A549 (cell line): ENCODE results near the gene CDKN2D. TPM values are rescaled to one million over a fixed set of nuclear protein-coding genes. Genes with fewer than 3 reads are reported as not detected.

Experiments
- ATAC-seq, 2 experiments: fragments of 200-7000 bp in 1 of 2; fragments of >200 bp in 1 of 2; cut with Nextera tagmentation in 1 of 2; cut with Tn5 transposase in 1 of 2; 3 replicates each; pipeline versions ENCODE4 v1.8.0 to v1.9.1; 2018 to 2020; ENCODE audit warnings: mild to moderate bottlenecking in 1 of 2, moderate library complexity in 1 of 2
- CTCF ChIA-PET: fragments of 300-600 bp; sonication (Branson Sonifier 250); formaldehyde crosslinking; extraction: SDS; loops from one replicate; lab custom pipeline; 2021; ENCODE audit warnings: antibody characterized with exemption, inconsistent platforms; lab: Yijun Ruan, JAX
- POLR2A ChIA-PET: fragments of 350-600 bp; formaldehyde crosslinking; extraction: SDS; loops from one replicate; lab custom pipeline; 2021; ENCODE audit warnings: antibody characterized with exemption, inconsistent platforms; lab: Yijun Ruan, JAX
- DNase-seq, 2 experiments: peaks; one replicate each; pipeline versions ENCODE4 v3.0.0 to v3.0.0-alpha.2; 2011 to 2016; ENCODE audit warnings: low read depth in 1 of 2, low spot score in 1 of 2
- FAIRE-seq: peaks from 2 replicates; lab custom pipeline; 2011; peaks lifted over from hg19 to GRCh38; lab: Jason Lieb, UNC
- H3K27ac ChIP-seq, 2 experiments: fragments of >200 bp; sonication (Bioruptor Twin); formaldehyde crosslinking; 3 replicates each; pipeline ENCODE4 v1.5.1; 2016 to 2017
- H3K4me1 ChIP-seq: fragments of >200 bp; sonication (Bioruptor Twin); formaldehyde crosslinking; 3 replicates; pipeline ENCODE4 v1.6.1; 2016
- H3K4me2 ChIP-seq: fragments of >200 bp; sonication (Bioruptor Twin); formaldehyde crosslinking; 3 replicates; pipeline ENCODE4 v1.6.1; 2016
- H3K4me3 ChIP-seq: fragments of >200 bp; sonication (Bioruptor Twin); formaldehyde crosslinking; 3 replicates; pipeline ENCODE4 v1.5.1; 2016
- H3K9me3 ChIP-seq: fragments of >200 bp; sonication (Bioruptor Twin); formaldehyde crosslinking; 3 replicates; pipeline ENCODE4 v1.6.1; 2016
- ATOH8 ChIP-seq: fragments of 250-450 bp; sonication (Bioruptor Pico); IDR thresholded peaks from 2 replicates; pipeline ENCODE4 v1.5.0; 2020; ENCODE audit warnings: low read depth, mild to moderate bottlenecking, moderate library complexity
- CHD2 ChIP-seq: fragments of 150-350 bp; IDR thresholded peaks from 2 replicates; pipeline ENCODE4 v1.6.1; 2014; ENCODE audit warnings: low read length; ENCODE audit not compliant: partially characterized antibody
- EP300 ChIP-seq, 2 experiments: fragments of >200 bp; sonication (Bioruptor Twin); formaldehyde crosslinking; IDR thresholded peaks; 2 replicates in 1 of 2; 3 replicates in 1 of 2; pipeline ENCODE4 v1.6.1; 2016 to 2017
- HMGXB4 ChIP-seq: fragments of 250-450 bp; sonication (Bioruptor Pico); IDR thresholded peaks from 2 replicates; pipeline ENCODE4 v1.5.0; 2021; ENCODE audit warnings: mild to moderate bottlenecking, moderate library complexity, borderline replicate concordance
- HOXA7 ChIP-seq: fragments of 250-450 bp; sonication (Bioruptor Pico); IDR thresholded peaks from 2 replicates; pipeline ENCODE4 v1.5.0; 2020; ENCODE audit warnings: mild to moderate bottlenecking, moderate library complexity
- MAFK ChIP-seq: fragments of 450-650 bp; IDR thresholded peaks from 2 replicates; pipeline ENCODE4 v1.6.1; 2014; ENCODE audit not compliant: partially characterized antibody
- NR3C1 ChIP-seq: fragments of >200 bp; sonication (Bioruptor Twin); formaldehyde crosslinking; IDR thresholded peaks from 3 replicates; pipeline ENCODE4 v1.6.1; 2017
- PBX3 ChIP-seq: IDR thresholded peaks from 2 replicates; pipeline ENCODE4 v1.6.1; 2012
- RARB ChIP-seq: fragments of 250-450 bp; sonication (Bioruptor Pico); IDR thresholded peaks from 2 replicates; pipeline ENCODE4 v1.8.0; 2021; ENCODE audit warnings: mild to moderate bottlenecking, moderate library complexity
- RCOR1 ChIP-seq: fragments of 150-350 bp; IDR thresholded peaks from 2 replicates; pipeline ENCODE4 v1.6.1; 2014; ENCODE audit warnings: antibody characterized with exemption, low read length, low read depth
- RFX5 ChIP-seq: fragments of 450-650 bp; IDR thresholded peaks from 2 replicates; pipeline ENCODE4 v1.7.1; 2014; ENCODE audit warnings: antibody characterized with exemption, mild to moderate bottlenecking, moderate library complexity
- SREBF2 ChIP-seq: fragments of 450-650 bp; IDR thresholded peaks from 2 replicates; pipeline ENCODE4 v1.6.1; 2014; ENCODE audit warnings: mild to moderate bottlenecking, moderate library complexity
- WGBS: methylation state at CpG from one replicate; pipeline ENCODE4 v1.1.6; 2017; ENCODE audit errors: missing lambda C conversion rate; 5-methylcytosine and 5-hydroxymethylcytosine counted together
- polyA plus RNA-seq, 4 experiments: library from polyadenylated mRNA; depleted of rRNA in 3 of 4; stranded (reverse); fragments of >200 nt; fragmentation: RNase III in 1 of 4; extraction: RNeasy Plus Mini Kit Qiagen cat#74134 plus additional on column Dnase treatment in 1 of 4; gene quantifications; 2 replicates in 3 of 4; 3 replicates in 1 of 4; pipeline ENCODE4 v1.2.3, GENCODE V29; 2011 to 2017
- TF ChIP-seq, protein P1 (sequence below): IDR thresholded peaks from 2 replicates; pipeline ENCODE4 v1.6.1; 2012

CDKN2D gene
- polyA plus RNA-seq, 2 of the 4 experiments (the other 2 are of a cell fraction) = 3.1 to 4.3 TPM

- no peak for ATAC-seq
- TF ChIP-seq MAFK (no peak), PBX3 (no peak), SREBF2 (no peak)
- TF ChIP-seq, protein P1, sequence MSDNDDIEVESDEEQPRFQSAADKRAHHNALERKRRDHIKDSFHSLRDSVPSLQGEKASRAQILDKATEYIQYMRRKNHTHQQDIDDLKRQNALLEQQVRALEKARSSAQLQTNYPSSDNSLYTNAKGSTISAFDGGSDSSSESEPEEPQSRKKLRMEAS = no peak
- no peaks in the 10 kb centered on the region for H3K9me3 ChIP-seq
- no peak overlapping the region for H3K4me2 ChIP-seq
- no peak for FAIRE-seq
- CTCF ChIA-PET = interaction anchor here (0.6 to 1.6 kb wide), 8 partner anchors 8 to 334 kb away, joined by 3 to 7 read pairs (median 3); no protein-coding TSS in a partner anchor
- DNase-seq = no peak
- no peak overlapping the region for H3K4me3 ChIP-seq
- POLR2A ChIA-PET = no interaction called here
- no peak overlapping the region for H3K27ac ChIP-seq
- WGBS = 82% methylated on average over 7 of the region's 7 CpGs
- peaks cover 11% of the 10 kb centered on the region; the same call in 1 of the 3 replicates for H3K4me1 ChIP-seq
Measured at GRCh38 chr19:10519421-10519820, 49.4 kb downstream of the CDKN2D start.

DNA sequence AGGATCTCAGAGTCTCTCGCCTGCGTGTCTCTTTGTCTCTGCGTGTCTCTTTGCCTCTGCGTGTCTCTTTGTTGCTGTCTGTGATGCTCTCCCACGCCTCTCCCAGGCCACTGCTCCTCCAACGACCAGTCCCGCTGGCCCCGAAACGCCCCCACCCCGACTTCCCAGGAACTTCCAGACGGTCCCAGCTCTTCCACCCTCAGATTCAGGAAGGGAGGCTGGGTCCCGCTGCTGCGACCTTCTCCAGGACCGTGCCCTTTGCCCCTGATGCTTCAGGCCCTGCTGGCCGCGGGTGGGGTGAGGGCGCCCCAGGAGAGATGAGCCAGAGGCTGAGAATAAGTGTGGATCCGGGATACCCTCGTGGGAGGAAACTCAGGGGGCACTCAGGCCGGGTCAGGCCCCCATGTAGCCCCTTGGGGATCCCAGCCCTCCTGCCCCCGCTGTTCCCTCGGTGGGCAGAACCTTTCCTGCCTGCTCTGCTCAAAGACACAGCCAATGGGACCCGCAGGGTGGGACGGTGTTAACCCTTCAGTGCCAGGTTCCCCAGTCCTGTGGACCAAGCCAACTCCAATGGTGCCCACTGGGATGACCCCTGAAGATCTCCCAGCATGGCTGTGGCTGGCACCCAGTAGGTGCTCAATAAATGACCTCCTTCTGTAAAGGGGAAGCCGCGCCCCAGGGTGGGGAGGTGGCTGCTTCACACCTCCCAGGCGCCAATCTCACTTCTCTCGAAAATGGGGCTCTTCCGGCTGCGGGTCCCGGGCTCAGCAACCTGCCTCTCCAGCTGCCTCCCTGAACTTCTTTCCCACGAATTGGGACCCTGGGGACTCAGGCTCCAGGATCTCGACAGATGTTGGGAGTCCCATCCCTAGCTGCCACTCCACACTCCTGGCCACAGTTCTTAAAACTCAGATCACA is 50.1 kb downstream of the CDKN2D start:
- Histone ChIP-seq H3K4me1 (peaks cover 11% of the 10 kb centered on the region; the same call in 1 of the 3 replicates), H3K4me3 (no peak overlapping the region; the same call in 2 of the 3 replicates), H3K9me3 (no peaks in the 10 kb centered on the region), H3K4me2 (peak overlapping the region; percentile 99), H3K27ac (peak overlapping the region in 1 of 2 experiments; percentile 93; a peak in 3 of 6 replicates)
- TF ChIP-seq EP300 (IDR thresholded peaks at IDR 0.05) (no peak), CHD2 (no peak), NR3C1 (no peak), PBX3 (no peak), HMGXB4 (CRISPR knock-in tag) (no peak), RCOR1 (no peak), HOXA7 (CRISPR knock-in tag) (no peak), RARB (no peak), ATOH8 (no peak), RFX5 (no peak)
- ATAC-seq = peak in 1 of 2 experiments; percentile 20; a peak in 3 of 6 replicates
- 53% methylated on average over 24 of the region's 33 CpGs for WGBS
- no peak for DNase-seq
- ChIA-PET CTCF (interaction anchor here (0.8 to 1.6 kb wide), 5 partner anchors 8 to 97 kb away, joined by 3 to 7 read pairs (median 3); no protein-coding TSS in a partner anchor), POLR2A (interaction anchor here (0.7 kb wide), 1 partner anchor 13 kb away, joined by 13 read pairs; no protein-coding TSS in a partner anchor)
- FAIRE-seq = no peak
